ENCODE results near the gene PM20D2.
A peak's percentile ranks its signal among the peaks of the same experiment; 100 is the strongest.

The PM20D2 gene

DNA sequence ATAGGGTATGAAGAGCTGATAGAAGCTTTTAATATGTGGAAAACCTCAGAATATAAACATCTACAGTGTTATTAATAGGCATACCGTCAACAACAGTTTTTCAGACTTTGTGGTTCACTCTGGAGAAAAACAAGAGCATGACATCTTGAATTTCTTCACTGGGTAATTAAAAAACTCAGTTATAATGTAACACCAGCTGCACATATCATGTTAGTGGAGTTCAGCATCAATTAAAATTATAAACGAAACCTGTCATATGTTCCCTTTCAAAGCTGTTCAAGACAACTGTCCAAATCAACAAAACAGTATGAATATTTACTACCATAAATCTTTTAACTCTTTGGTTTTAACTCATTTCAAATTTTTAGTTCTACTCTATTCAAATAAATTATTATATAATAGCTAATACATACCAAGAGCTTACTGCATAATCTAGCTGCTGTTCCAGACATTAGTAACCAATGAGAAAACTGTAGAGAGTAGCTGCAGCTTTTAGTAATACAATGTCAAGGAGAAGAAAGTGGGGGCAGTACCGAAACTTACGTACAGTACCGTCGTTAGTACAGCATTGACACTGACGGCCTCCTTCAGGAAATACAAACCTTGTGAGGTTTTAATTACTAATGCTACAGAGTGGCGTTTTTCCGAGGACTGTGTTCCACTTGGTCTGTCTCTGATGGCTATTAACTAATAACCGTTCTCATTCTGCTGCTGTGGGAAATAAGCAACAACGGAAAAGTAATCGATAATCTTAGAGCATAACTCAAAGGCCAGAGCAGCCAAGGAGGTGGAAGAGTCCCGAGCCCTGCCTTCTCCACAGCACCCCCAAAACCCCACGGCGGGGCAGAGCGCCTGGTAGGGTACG, 532 bp upstream of the PM20D2 start:
- peak; percentile 33 for FAIRE-seq

GRCh38 chr6:89146718-89147700, 1.2 kb downstream of the PM20D2 start:
- FAIRE-seq, result no peak

DNA sequence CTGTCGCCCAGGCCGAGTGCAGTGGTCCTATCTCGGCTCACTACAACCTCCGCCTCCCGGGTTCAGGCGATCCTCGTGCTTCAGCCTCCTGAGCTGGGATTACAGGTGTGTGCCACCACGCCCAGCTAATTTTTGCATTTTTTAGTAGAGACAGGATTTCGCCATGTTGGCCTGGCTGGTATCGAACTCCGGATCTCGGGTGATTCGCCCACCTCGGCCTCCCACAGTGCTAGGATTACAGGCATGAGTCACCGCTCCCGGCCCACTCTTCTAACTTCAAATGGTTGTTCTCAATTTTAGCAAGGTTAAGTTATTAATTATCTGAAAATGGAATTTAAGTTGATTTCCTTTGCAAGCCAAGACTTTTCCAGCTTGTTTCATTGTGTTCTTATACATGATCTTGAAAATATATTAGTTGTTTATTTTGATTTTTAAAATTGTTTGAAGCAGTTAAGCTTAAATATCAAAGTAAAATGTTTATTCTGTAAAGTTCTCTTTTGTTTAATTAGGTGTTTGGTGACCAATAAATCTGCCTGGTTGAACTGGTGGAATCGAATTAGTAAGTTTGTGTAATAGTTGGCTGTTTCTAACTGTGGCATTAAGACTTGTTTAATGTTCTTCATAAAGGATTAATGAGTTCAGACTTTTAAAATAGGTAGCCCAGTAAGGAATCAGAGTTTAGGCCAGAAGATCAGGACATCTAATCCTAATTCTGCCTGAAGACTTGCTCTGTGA, 2.3 kb downstream of the PM20D2 start:
- FAIRE-seq, result no peak

DNA sequence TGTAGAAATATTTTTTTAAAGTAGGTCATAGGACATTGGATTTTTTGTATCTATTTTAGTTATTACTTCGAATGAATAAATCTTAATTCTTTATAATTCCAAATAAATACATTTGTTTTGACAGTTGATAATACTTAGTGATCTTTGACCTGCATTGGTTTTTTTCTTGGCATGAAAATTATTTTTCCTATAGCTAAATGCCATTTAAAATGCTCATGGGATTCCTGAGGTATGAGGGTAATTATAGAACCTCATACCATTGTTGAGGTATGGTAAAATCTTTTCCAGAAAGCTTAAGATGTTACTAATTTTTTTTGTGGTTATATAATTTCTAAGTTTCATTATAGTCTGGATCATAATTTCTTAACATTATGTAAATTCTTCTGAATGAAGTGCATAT, 8.3 kb downstream of the PM20D2 start:
- peak; percentile 14 for FAIRE-seq

- no peak for FAIRE-seq
Measured at GRCh38 chr6:89160331-89161092, 14.7 kb downstream of the PM20D2 start.

- no peak for FAIRE-seq
Measured at GRCh38 chr6:89161326-89162046, 15.6 kb downstream of the PM20D2 start.

DNA sequence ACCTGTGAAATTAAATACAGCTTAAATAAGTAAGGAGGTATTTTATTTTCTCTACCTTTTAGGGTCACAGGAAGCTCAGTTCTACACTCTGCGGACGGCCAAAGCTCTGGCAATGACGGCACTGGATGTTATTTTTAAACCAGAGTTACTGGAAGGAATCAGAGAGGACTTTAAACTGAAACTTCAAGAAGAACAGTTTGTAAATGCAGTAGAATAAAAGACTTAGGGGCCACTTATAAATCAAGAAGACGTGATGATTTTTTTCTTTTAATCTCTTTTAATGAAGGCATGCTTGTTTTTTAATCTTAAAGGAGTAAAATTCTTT, 16.2 kb downstream of the PM20D2 start:
- no peak for FAIRE-seq

- no peak for FAIRE-seq
Measured at GRCh38 chr6:89172131-89172530, 26.3 kb downstream of the PM20D2 start.

GRCh38 chr6:89173634-89174033, 27.8 kb downstream of the PM20D2 start:
- no peak for FAIRE-seq

DNA sequence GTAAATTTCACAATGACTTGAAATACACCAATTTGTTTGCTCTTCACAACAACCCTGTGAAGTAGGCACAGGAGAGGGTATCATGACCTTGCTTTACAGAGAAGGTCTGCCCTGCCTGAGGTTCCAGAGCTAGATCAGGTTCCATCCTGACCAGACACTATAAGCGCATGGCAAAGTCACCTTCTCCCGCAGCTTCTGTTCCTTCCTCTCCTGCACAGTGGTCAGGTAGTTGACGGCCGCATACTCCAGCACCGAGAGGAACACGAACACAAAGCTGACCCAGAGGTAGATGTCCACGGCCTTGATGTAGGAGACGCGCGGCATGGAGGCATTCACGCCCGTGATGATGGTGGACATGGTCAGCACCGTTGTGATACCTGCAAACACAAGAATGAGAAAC, 34.3 kb downstream of the PM20D2 start:
- no peak for FAIRE-seq

DNA sequence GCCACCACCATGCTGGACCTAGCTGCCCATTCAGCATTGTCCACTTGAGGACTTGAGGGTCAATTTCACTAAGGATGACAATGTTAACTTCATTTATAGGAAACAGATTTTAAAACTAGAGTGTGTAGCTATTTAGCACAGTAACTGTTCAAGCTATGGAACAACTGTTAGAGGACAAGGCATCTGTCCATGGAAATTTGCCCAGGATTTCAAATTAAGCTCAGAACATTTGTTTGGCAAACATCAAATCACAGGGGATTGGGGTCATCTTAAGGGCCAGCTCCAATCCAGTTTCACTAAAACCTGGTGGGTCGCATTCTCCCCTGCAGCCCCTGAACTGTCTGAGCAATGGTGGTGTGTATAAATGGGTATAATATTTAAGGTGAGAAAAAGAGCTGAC, 35.1 kb downstream of the PM20D2 start:
- no peak for FAIRE-seq

DNA sequence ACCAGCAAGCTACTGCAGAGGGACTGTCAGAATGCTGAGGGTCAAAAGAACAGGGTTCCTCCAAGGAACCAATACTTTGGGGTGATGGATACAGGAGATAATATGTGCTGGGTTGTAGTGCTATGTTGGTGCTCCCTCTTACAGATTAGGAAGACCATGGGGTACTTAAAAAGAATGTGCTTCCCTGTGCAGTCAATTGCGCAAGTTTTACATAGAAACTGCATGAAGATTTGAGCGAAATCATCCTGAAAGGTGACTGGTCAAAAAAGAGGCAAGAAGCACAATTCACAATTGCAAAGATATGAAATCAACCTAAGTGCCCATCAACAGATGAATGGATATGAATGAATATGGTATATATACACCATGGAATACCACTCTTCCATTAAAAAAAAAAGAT, 37.4 kb downstream of the PM20D2 start:
- FAIRE-seq, result no peak

GRCh38 chr6:89184344-89184743, 38.5 kb downstream of the PM20D2 start:
- FAIRE-seq, result no peak

DNA sequence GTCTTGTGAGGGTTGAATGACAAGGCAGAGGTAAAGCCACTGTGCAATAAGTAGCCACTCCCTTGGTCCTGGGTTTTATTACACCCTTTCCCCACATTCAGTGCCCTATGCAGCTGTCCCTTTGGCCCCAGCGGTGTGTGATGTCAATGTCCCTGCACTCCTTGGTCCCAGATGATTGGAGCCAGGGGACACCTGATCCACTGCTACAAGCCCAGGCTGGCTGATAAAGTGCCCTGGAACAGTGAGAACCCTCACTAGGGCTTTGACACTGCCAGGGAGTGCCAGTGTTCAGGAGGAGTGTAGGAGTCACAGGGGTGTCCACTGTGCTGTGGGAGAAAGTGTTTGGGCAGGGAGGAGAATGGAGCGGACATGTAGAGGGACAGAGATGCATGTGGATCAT, 40.9 kb downstream of the PM20D2 start:
- no peak for FAIRE-seq

DNA sequence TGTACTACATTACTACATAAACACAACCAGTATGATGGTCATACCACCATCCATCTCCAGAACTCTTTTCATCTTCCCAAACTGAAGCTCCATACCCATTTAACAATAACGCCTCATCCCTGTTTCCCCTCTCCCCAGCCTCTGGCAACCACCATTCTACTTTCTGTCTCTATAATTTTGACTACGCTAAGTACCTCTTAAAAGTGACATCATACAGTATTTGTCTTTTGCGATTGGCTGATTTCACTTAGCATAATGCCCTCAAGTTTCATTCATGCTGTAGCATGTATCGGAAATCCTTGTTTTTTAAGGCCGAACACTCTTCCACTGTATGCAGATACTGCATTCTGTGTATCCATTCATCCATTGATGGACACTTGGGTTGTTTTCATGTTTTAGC, 41.6 kb downstream of the PM20D2 start:
- FAIRE-seq, result no peak

DNA sequence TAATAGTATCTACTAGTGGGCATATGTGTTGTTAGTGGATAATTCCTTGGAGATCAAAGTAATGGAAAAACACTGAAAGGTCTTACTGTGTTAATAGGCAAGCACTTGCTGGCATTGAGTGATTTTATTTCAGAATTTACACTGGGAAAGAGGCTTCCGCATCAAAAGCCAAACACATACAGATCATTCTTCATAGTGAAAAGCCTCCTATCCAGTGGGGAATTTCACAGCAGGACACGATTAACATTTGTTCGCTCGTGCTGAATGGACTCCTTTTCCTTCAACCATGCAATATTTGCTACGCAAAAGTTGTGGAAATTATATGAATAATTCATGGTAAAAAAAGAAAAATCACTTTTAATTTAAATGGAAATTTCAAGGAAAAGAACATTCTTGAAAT, 44.9 kb downstream of the PM20D2 start:
- no peak for FAIRE-seq

DNA sequence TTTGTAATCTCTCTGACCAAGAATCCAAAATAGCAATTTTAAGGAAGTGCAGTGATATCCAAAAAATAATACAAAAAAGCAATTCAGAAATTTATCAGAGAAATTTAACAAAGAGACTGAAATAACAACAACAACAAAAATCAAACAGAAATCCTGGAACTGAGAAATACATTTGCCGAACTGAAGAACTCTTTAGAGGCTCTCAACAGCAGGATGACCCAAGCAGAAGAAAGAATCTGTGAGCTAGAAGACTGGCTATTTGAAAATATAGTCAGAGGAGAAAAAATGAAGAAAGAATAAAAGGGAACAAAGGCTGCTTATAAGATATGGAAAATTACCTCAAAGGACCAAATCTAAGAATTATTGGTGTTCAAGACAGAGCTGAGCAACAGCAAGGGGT, 48.7 kb downstream of the PM20D2 start:
- FAIRE-seq, result no peak

DNA sequence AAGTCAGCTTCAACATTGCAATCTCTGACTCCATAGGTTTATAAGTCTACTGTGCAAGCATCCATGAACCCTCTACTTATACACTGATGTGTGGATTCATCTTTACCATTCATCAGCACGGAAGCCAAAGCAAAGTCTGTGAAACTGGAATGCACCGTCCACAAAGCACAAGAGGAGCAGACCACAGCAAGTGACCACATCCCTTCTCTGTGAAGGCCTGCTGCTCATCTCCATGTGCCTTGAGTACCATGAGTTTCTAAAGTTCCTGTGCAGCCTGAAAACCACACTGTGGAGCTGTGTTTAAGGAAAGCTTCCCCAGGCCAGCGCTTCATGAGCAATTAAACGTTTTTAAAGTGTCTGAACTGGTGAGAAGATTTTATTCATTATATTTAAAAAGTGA, 51.3 kb downstream of the PM20D2 start:
- no peak for FAIRE-seq

GRCh38 chr6:89198235-89198634, 52.4 kb downstream of the PM20D2 start:
- FAIRE-seq, result no peak

- no peak for FAIRE-seq
Measured at GRCh38 chr6:89199579-89199978, 53.7 kb downstream of the PM20D2 start.

- FAIRE-seq, result no peak
Measured at GRCh38 chr6:89200706-89201215, 54.9 kb downstream of the PM20D2 start.

All from colon (tissue), 2 donors.